Colon (tissue), 2 donors: ENCODE measurements around the gene EPHB2.

Source experiments
- FAIRE-seq: peaks from 2 replicates; lab custom pipeline; 2012; peaks lifted over from hg19 to GRCh38; lab: Jason Lieb, UNC
- donor health status: control.
- donor health status: control.

EPHB2 gene

GRCh38 chr1:22751124-22751531 is 40.5 kb downstream of the EPHB2 start:
- FAIRE-seq: no peak

GRCh38 chr1:22752339-22752738 is 41.7 kb downstream of the EPHB2 start:
- FAIRE-seq: no peak

DNA sequence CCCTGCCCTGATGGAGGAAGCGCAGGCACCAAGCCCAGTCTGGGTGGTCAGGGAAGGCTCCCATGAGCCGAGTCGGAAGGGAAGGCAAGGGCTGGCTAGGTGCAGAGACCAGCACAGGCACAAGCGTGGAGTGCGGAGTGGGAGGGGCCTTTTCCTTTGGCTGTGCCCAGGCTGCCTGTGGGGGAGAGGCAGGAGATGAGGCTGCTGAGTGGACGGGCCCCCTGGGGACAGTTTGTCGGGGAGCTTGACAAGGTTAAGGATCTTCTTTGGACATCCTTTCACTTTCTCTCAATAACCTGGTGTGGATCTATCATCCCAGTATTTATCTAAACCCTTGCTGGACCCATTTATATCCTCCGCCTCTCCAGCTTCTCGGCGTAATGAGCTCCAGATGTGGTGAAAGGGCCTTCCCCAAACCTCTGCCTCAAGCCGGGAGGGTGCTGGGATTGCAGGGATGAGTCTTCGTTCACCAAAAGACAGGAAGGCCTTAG is 42.9 kb downstream of the EPHB2 start:
- no peak for FAIRE-seq

- FAIRE-seq: no peak
Measured at GRCh38 chr1:22754106-22754768, 43.6 kb downstream of the EPHB2 start.

DNA sequence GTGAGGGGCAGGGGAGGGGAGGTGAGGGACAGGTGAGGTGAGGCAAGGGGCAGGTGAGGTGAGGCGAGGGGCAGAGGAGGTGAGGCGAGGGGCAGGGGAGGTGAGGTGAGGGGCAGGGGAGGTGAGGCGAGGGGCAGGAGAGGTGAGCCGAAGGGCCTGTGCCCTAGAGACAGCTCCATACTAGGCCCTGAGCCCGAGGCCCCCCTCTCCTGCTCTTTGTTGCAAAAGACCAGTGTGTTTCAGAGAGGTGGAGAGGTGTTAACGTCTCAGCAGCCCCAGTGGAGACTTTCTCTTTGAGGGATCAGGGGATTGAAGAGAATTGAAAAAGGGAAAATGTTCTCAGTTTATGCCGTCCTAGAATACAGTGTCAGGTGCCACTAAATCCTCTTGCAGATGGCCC is 44.2 kb downstream of the EPHB2 start:
- FAIRE-seq: no peak

DNA sequence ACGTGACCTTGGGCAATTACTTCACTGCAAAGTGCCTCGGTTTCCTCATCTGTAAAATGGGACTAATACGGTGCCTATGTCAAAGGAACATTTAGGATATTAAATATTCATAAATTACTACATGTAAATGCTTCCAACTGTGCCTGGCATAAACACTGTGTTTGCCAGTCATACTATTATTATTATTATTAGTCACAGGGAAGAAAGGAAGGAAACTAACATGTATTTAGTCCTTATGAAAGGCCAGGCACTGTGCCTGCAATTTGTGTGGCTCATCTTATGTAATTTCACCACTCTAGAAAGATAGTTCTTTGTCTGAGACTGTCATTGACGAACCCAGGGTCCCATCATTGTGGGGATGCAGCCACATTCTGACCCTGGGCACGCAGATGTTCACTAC is 45.0 kb downstream of the EPHB2 start:
- FAIRE-seq: no peak

DNA sequence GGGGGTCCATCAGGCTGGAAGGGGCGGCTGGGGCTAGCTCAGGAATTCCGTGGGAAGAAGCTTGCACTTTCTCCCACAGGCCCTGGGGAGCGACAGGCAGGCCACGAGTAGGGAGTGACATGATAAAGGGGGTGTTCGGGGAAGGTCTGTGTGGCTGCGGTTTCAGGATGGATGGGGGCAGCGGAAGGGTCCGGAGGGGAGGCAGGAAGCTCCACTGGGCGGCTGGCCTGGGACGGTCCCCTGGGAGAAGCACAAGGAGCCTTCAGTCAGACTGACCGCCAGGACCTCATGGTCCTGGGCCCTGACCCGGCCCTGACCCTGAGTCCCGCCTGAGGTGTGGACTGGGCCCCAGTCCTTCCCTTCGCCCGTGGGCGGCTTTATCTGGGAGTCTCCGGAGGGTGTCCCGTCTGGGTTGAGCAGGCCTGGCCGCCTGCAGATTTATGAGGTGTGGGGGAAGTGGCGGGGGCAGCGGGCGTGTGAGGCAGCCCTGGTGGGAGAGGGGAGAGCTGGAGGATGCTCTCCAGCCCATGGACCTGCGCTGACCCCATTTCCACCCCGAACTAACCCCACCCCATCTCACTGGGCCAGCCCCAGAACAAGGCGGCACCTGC is 45.6 kb downstream of the EPHB2 start:
- no peak for FAIRE-seq

- FAIRE-seq: no peak
Measured at GRCh38 chr1:22760455-22760854, 49.8 kb downstream of the EPHB2 start.

- FAIRE-seq: no peak
Measured at GRCh38 chr1:22761101-22761500, 50.5 kb downstream of the EPHB2 start.

DNA sequence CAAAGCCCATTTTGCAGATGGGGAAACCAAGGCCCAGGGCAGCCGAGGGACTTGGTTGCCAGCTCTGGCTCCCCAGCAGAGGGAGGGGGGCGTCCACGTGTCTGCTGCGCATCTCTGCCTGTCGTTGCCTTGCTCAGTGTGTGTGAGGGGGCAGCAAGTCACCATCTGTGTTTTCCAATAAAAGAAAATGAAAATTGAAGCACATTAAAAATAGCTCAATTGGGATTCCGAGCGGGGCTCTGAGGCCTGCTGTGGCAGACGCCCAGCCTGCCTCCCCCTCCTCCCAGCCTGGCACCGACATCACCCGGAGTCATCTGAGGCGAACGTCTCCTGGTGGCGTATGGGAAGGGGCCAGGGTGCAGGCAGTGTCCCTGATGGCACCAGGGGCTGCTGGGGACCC is 51.2 kb downstream of the EPHB2 start:
- FAIRE-seq: no peak

DNA sequence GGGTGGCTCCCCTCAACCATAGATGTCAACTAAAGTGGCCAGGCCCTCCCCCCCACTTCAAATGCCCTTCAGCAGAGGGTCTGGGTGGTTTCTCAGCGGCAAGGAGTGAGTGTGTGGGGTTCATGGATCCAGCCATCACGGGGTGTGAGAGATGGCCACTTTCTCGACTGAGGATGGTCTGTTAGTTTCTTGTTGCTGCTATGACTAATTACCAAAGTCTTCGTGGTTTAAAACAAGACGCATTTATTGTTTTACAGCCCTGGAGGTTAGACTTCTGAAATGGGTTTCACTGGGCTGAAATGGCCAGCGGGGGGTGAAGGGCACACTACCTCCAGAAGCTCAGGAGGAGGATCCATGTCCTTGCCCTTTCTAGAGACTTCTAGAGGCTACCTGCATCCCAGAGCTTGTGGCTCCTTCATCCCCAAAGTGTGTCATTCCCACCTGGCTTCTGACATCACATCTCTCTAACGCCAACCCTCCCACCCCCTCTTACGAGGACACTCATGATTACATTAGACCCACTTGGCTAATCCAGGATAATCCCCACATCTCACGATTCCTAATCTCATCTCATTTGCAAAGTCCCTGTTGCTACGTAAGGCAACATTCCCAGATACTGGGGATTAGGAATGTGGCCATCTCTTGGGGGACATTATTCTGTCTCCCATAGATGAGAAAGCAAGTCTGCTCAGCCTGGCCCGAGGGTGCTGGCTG is 53.0 kb downstream of the EPHB2 start:
- no peak for FAIRE-seq

- FAIRE-seq: no peak
Measured at GRCh38 chr1:22767852-22768251, 57.2 kb downstream of the EPHB2 start.

- FAIRE-seq: no peak
Measured at GRCh38 chr1:22769932-22770331, 59.3 kb downstream of the EPHB2 start.

- FAIRE-seq: no peak
Measured at GRCh38 chr1:22772014-22772413, 61.4 kb downstream of the EPHB2 start.

GRCh38 chr1:22773981-22774832 is 63.6 kb downstream of the EPHB2 start:
- FAIRE-seq: no peak

DNA sequence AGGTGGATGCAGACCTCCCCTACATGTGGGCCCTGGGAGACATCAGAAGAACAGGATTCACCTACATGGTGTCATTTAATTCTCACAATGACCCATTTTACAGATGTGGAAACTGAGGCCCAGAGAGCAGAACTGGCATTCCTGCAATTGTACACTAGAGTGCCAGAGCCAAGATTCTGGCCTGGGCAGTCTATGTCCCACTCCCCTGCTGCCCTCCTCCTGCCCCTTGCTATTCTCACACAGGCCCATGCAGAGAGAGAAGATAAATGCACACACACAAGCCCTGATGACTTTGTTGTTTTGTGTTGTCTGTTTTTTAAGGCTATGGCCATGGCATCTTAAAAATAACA is 64.2 kb downstream of the EPHB2 start:
- no peak for FAIRE-seq

DNA sequence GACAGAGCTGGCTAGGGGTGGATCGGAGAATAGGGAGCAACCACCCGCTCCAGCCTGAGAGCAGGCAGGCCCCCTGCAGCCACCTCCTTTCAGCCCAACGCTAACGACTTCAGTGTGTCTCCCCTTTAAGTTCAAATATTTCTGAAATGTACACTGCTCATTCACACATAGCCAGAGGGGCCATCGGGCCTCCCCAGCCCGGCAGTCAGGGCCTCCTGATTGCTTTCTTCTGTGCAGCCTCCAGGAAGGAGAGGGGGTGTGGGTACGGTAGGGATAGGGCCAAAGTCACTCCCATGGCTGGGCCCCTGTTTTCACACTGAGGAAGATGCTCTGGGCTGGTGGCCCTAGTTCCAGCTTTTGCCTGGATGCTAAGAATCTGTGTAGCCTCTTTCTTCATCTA is 64.8 kb downstream of the EPHB2 start:
- no peak for FAIRE-seq

DNA sequence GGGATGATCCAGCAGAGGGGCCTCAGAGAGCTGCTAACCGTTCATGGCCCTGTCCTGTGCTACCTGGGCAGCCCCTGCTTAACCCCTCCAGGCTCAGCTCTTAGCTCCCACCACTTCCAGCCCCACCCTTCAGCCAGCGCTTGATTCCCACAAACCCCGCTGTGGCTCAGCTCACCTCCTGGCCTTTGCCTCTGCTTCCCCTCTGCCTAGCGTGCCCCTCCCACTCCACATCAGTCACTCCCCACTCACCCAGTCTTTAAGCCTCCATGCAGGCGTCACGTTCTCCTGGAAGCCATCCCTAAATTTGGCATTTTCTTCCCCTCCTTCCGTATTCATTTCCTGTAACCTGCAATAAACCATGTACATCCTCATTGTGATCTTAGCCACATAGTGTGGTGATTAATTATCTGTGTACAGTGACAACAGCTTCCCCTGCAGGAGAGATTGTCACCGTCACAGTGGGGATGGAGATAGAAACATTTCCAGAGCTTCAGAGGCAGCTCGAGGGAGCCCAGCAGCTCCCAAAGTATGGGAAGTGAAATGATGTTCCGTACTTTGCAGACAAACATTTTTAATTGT is 65.5 kb downstream of the EPHB2 start:
- FAIRE-seq: no peak

DNA sequence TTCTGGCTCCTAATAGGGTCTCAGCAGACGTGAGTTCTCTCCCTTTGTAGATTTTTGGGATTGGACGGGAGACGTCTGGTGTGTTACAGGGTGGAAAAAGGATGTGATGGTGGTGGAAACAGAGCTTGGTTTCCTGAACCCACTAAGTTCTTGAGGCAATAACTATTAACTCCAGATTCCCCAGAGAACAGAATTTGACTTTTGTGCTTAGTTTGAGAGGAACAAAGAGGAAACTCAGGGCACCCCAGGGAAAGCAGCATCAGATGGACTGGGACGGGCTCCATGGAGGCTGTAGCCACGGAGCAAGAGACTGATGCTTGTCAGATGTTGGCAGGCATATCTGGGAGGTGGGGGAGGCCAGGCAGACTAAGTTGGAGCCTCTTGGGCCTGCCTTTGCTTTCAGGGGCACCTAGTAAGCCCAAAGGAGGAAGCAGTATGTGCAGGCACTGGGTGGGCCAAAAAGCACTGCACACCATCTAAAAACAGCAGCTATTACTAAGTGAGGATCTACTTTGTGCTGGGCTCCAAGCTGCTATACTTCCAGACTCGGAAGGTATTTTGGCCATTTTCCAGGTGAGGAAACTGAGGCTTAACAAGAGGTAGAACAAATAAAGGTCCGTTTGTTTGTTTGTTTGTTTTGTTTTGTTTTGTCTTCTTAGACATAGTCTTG is 66.9 kb downstream of the EPHB2 start:
- FAIRE-seq: no peak

- no peak for FAIRE-seq
Measured at GRCh38 chr1:22778408-22778807, 67.8 kb downstream of the EPHB2 start.

GRCh38 chr1:22778862-22779520 is 68.4 kb downstream of the EPHB2 start:
- FAIRE-seq: no peak
